ENCODE results near the gene ITGBL1.

ITGBL1 gene

GRCh38 chr13:101736566-101736965, 284.1 kb downstream of the ITGBL1 start:
- no peak for DNase-seq (ENCODE audit: extremely low read depth, low read depth)
- H3K4me3 ChIP-seq (replicated peaks; ENCODE audit: low read depth, low read length): no peak overlapping the region
- TF ChIP-seq, protein P1, sequence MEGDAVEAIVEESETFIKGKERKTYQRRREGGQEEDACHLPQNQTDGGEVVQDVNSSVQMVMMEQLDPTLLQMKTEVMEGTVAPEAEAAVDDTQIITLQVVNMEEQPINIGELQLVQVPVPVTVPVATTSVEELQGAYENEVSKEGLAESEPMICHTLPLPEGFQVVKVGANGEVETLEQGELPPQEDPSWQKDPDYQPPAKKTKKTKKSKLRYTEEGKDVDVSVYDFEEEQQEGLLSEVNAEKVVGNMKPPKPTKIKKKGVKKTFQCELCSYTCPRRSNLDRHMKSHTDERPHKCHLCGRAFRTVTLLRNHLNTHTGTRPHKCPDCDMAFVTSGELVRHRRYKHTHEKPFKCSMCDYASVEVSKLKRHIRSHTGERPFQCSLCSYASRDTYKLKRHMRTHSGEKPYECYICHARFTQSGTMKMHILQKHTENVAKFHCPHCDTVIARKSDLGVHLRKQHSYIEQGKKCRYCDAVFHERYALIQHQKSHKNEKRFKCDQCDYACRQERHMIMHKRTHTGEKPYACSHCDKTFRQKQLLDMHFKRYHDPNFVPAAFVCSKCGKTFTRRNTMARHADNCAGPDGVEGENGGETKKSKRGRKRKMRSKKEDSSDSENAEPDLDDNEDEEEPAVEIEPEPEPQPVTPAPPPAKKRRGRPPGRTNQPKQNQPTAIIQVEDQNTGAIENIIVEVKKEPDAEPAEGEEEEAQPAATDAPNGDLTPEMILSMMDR (IDR thresholded peaks at IDR 0.05; ENCODE audit: low read depth, low read length, missing control alignments): no peak

GRCh38 chr13:101738336-101738735, 285.9 kb downstream of the ITGBL1 start:
- TF ChIP-seq, protein P1 (IDR thresholded peaks at IDR 0.05; ENCODE audit: low read depth, low read length, missing control alignments): no peak
- no peak overlapping the region for H3K4me3 ChIP-seq (replicated peaks; ENCODE audit: low read depth, low read length)
- DNase-seq (ENCODE audit: extremely low read depth, low read depth): no peak

GRCh38 chr13:101739382-101740178, 287.1 kb downstream of the ITGBL1 start:
- no peak for DNase-seq (ENCODE audit: extremely low read depth, low read depth)
- TF ChIP-seq, protein P1 (IDR thresholded peaks at IDR 0.05; ENCODE audit: low read depth, low read length, missing control alignments): no peak
- no peak overlapping the region for H3K4me3 ChIP-seq (replicated peaks; ENCODE audit: low read depth, low read length)

GRCh38 chr13:101746513-101746912, 294.0 kb downstream of the ITGBL1 start:
- no peak overlapping the region for H3K4me3 ChIP-seq (replicated peaks; ENCODE audit: low read depth, low read length)
- DNase-seq (ENCODE audit: extremely low read depth, low read depth): no peak
- TF ChIP-seq, protein P1 (IDR thresholded peaks at IDR 0.05; ENCODE audit: low read depth, low read length, missing control alignments): no peak

DNA sequence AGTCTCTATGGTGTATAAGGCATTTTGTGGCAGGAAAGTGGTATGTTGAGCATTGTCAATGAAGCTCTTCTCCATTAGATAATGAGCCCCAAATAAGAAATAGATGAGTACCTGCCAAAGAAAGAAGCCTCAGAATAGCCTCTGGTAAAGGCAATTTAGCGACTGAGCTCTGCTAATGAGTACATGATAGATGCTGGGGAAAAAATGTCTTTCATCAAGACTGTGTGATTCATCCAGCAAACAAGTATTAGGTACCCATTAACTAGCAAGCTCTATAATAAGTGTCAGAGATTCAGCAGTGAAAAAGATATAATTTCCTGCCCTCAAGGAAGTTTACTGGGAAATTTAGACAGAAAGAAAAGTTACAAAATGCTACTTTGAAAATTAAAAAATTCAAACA, 294.6 kb downstream of the ITGBL1 start:
- DNase-seq (ENCODE audit: extremely low read depth, low read depth): no peak
- TF ChIP-seq, protein P1 (IDR thresholded peaks at IDR 0.05; ENCODE audit: low read depth, low read length, missing control alignments): no peak
- no peak overlapping the region for H3K4me3 ChIP-seq (replicated peaks; ENCODE audit: low read depth, low read length)

GRCh38 chr13:101749584-101749983, 297.1 kb downstream of the ITGBL1 start:
- TF ChIP-seq, protein P1 (IDR thresholded peaks at IDR 0.05; ENCODE audit: low read depth, low read length, missing control alignments): no peak
- no peak for DNase-seq (ENCODE audit: extremely low read depth, low read depth)
- H3K4me3 ChIP-seq (replicated peaks; ENCODE audit: low read depth, low read length): no peak overlapping the region

All from HFF-Myc (cell line).